Testis (tissue), 2 donors: ENCODE results near the gene ZC3HAV1.

Source experiments
- CTCF ChIP-seq, 3 experiments: fragments of 450-650 bp in 2 of 3; fragments of 200-600 bp in 1 of 3; sonication (generic) in 1 of 3; IDR thresholded peaks; one replicate each; pipeline ENCODE4 v1.5.1; 2016 to 2019; ENCODE audit warnings: antibody characterized with exemption in 3 of 3, mild to moderate bottlenecking in 2 of 3, moderate library complexity in 1 of 3
- POLR2A ChIP-seq: fragments of 450-650 bp; IDR thresholded peaks from one replicate; pipeline ENCODE4 v1.6.1; 2017; ENCODE audit warnings: antibody characterized with exemption, mild to moderate bottlenecking, moderate library complexity

GRCh38 chr7:139080905-139081304 is 28.6 kb downstream of the ZC3HAV1 start:
- TF ChIP-seq CTCF (IDR thresholded peaks at IDR 0.05), result no peak
- no peak for TF ChIP-seq POLR2A
